GM18907 (cell line): Measurements from ENCODE around the gene SLC22A3.
"Not testable (repeated sequence)": the region's sequence is repeated elsewhere in the genome, so short reads cannot be mapped to it uniquely, and the experiment has no call there.

ENCODE experiments used
- ATAC-seq: cut with Tn5 transposase; IDR thresholded peaks from one replicate; pipeline ENCODE4 v1.9.1; 2021; ENCODE audit warnings: mild to moderate bottlenecking, moderate library complexity; ENCODE audit not compliant: unreplicated experiment

SLC22A3 gene

GRCh38 chr6:160368670-160369069, 20.5 kb downstream of the SLC22A3 start:
- ATAC-seq = no peak

GRCh38 chr6:160373601-160374000, 25.4 kb downstream of the SLC22A3 start:
- ATAC-seq = not testable (repeated sequence)

GRCh38 chr6:160374836-160375560, 26.8 kb downstream of the SLC22A3 start:
- ATAC-seq = no peak

DNA sequence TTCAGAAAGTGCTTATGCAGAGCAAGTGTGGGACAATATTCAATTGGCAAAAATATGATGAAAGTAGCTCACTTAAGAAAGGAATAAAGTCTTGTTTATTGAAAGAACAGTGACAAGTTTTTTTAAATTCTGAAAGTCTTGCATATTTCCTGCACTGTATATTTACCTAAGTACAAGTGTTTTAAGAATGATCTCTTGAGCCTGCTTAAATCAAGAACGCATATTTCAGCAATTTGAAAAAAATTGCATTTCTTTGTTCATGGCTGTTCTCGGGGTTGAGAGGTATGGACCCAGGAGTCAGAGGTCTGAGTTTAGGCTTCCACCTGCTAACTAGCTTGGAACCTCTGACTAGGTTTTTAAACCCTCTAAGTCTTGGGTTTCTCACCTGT, 27.4 kb downstream of the SLC22A3 start:
- no peak for ATAC-seq

DNA sequence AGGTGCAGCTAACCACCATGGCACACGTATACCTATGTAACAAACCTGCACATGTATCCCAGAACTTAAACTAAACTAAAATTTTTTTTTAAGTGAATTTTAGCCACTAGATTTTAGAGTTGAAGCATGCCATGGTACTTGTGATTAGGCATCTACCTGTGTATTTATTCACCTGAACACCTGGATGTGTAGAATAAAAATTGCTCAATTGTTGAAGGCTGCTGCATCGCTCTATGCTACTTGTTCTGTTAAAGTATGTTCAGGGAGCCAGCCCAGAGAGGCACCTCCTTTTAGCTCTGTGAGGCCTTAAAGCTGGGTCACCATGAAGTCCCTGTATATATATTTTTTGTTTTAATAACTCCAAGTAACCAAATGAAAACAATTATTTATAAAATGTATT, 28.3 kb downstream of the SLC22A3 start:
- no peak for ATAC-seq

GRCh38 chr6:160378218-160378617, 30.0 kb downstream of the SLC22A3 start:
- ATAC-seq = no peak

GRCh38 chr6:160378882-160379281, 30.7 kb downstream of the SLC22A3 start:
- ATAC-seq = no peak

DNA sequence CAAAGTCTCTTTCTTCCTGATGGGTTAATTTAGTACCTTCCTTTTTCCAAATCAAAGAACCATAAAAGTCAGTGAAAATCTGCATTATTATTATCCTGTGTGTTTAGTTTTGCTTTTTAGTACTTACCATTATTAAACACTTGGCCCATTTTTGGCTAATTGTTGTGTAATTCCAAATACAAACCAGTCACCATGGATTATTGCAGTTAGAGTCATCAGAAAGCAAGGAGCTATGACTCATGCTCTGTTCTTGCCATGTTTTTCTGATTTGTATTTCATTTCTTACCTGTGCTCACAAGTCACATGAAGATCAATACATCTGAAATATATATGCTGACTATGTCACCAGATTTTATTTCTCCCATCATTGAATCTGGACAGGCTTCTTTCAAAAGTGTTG, 31.3 kb downstream of the SLC22A3 start:
- no peak for ATAC-seq

DNA sequence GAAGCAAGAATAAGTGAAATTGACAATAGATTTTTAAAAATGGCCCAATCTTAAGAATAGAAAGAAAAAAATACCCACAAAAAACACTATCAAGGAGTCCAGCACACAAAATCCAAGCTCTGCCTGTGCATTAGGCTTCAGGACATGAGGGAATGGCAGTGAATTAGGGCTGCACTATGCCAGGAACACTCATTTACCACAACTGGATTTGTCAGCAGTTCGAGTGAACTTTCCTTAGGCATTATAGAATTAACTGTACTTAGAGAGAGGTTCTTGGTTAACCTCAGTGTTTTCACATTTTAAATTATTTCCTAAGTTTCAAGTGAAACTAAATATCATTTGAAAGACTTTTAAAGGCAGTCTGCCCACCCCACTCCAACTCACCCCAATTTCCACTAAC, 34.8 kb downstream of the SLC22A3 start:
- no peak for ATAC-seq

GRCh38 chr6:160386869-160387530, 38.8 kb downstream of the SLC22A3 start:
- no peak for ATAC-seq

DNA sequence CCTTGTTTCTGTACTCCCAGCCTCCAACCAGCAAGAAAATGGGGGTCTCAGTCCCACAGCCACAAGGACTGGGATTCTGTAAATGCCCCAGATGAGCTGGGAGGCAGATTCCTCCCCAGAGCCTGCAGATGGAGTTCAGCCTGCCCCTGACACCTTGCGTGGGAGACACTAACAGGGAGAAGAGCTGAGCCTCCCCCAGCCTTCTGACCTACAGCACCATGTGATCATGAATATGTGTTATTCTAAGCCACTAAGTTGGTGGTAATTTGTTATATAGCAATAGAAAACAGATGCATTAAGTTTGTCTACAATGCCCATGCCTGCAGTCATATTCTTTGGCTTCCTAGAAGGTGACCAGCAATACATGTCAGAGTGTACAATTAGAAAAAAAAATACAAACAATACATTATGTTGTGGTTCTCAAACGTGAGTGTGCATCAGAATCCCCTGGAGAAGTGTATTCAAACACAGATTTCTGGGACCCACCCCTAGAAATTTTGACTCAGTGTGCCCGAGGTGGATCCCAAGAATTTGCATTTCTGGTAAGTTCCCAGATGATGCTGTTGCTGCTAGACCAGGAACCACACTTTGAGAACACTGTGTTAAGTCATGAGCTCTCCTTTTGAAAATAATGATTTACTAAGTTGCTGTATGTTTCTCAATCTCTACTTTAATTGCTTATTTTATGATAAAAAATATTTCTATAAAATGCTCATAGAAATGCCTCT, 39.9 kb downstream of the SLC22A3 start:
- no peak for ATAC-seq

DNA sequence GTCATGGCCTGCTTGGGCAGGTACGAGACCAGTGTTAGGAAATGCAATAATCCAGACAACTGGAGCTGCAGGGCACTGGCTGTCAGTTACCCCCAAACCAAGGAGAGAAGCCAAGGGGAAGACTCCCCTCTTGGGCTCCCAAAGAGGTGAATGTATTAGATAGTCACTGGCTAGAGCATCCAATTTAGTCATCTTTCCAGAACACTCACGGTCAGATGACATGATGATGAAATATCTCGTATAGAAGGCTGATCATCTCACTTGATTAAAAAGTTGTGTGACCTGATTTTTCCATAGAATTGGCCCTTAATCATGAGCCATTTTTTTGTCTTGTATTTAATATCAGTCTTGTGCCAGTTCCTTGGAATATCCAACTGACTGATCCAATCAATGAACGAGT, 40.7 kb downstream of the SLC22A3 start:
- no peak for ATAC-seq

DNA sequence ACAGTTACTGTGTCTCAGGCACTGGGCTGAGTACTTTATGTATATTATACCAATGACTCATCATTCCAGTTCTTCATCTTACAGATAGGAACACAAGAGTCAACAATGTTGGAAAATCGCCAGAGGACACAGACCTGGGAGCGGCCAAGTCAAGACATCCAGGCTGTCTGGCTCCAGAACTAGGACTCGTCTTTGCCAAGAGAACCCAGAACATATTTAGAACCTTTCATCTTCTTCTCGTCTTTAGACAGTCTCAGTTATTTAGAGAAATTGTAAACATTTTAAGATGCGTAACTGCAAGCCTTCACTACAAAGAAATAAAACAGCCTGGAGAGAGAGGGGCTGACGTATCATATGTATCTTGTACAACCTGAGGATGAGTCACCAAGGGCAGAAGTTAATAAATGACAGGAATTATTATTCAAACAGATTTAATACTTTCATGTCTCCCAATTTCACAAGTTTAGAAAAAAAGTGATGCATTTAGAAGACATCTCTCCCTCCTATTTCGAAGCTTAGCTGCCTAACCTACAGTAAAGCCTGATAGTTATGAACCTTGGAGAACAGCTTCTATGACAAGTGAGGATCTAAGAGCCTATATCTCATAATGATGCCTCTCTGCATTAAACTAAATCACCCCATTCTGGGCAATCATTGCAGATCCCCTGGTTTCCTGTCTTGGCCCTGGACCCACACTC, 43.4 kb downstream of the SLC22A3 start:
- no peak for ATAC-seq

DNA sequence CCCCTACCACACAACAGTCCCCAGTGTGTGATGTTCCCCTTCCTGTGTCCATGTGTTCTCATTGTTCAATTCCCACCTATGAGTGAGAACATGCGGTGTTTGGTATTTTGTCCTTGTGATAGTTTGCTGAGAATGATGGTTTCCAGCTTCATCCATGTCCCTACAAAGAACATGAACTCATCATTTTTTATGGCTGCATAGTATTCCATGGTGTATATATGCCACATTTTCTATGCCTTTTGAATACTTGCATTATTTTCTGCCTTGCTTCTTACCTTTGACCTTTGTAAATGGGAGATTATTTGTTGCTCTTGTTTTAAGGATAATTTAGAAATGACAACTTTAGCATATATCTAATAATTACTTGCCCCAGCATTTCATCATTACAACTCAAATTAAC, 45.3 kb downstream of the SLC22A3 start:
- not testable (repeated sequence) for ATAC-seq

GRCh38 chr6:160393891-160394653, 45.9 kb downstream of the SLC22A3 start:
- no peak for ATAC-seq

- ATAC-seq = no peak
Observed at GRCh38 chr6:160394654-160395035, 46.5 kb downstream of the SLC22A3 start.

DNA sequence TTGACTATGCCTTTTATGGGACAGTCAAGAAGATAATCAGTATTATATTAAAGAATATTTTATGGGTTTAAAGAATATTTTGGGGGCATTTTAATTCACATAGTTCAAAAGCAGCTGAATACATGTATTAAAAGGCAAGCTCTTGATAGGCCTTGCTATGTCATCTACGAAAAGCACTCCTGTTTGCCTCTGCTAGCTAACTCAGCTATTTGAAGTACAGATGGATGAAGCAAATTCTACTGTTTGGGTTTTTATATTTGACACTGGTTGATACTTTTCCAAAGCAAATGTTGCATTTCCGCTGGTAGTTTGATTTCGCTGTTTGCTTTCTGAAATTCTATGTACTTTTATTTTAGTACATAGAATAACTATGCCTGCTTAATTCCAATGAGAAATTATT, 47.0 kb downstream of the SLC22A3 start:
- no peak for ATAC-seq

DNA sequence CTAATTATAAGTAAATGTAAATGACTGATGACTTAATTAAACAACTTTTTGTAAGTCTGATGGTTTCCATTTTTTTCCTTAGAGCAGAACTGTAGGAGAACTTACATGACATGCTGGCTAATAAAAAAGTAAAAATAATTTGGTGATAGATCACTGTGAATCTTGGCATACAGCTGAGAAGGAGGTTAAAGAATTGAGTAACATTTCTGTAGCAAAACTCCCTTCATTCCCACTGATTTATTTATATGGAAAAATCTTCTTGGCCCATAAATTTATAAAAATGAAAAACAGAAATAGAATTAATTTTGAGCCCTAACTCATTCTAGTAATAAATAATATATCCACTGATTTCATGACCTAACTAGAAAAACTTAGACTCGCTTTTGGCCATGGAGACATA, 48.1 kb downstream of the SLC22A3 start:
- no peak for ATAC-seq

DNA sequence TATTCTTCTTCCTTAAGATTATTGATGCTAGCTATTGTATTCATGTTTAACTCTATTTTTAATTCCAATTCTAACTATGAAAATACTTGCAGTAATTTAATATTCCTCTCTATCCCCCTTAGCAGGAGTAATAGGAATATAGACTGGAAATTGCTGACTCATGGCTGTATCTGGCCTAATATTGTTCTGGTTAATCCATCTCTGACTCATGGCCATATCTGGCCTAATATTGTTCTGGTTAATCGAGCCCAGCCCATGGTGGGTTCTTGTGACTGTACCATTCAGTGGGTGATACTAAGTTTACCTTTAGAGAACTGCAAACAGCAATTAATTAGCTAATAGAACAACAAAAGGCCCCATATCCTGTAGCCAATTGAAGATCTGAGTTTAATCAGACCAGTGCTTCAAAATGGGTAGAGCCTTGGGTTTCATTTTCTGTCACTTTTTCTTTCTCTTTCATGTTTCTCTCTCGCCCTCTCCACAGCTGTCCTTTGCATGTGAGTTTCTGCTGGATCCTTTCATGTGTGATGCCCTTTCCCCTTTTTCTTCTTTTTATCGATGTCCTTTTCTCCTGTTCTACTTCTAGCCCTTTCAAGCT, 50.6 kb downstream of the SLC22A3 start:
- peak; percentile 97 for ATAC-seq

GRCh38 chr6:160400446-160400845, 52.3 kb downstream of the SLC22A3 start:
- ATAC-seq = no peak
